Thoracic aorta (tissue), 2 donors: Measurements from ENCODE around the gene CALY. TPM values are rescaled to one million over a fixed set of nuclear protein-coding genes. Genes with fewer than 3 reads are reported as not detected.

Experiments used
- ATAC-seq: fragments of 150-250 bp; one replicate; pipeline ENCODE4 v1.8.0; 2017; ENCODE audit warnings: low read depth; ENCODE audit not compliant: insufficient number of reproducible peaks, low FRiP score
- DNase-seq: peaks from one replicate; pipeline ENCODE4 v3.0.0-alpha.2; 2020; ENCODE audit warnings: low spot score
- H3K27ac ChIP-seq, 2 donors: fragments of 200-600 bp; sonication (generic); 1 replicate in 1 of 2; 2 replicates in 1 of 2; pipeline ENCODE4 v1.5.1; 2016; ENCODE audit warnings: mild to moderate bottlenecking in 2 of 2, moderate library complexity in 2 of 2
- H3K27me3 ChIP-seq: fragments of 200-600 bp; sonication (generic); replicated peaks from 2 replicates; pipeline ENCODE4 v1.6.0; 2016; ENCODE audit warnings: mild to moderate bottlenecking; ENCODE audit not compliant: insufficient read depth
- H3K36me3 ChIP-seq: fragments of 200-600 bp; sonication (generic); one replicate; pipeline ENCODE4 v1.5.1; 2016
- H3K4me1 ChIP-seq, 2 donors: fragments of 200-600 bp; sonication (generic); 1 replicate in 1 of 2; 2 replicates in 1 of 2; pipeline versions ENCODE4 v1.5.1 to v1.6.0; 2016; ENCODE audit warnings: low read depth in 2 of 2, mild to moderate bottlenecking in 1 of 2; ENCODE audit not compliant: control insufficient read depth in 1 of 2
- H3K4me3 ChIP-seq: fragments of 200-600 bp; sonication (generic); 2 replicates; pipeline ENCODE4 v1.5.1; 2016; ENCODE audit warnings: mild to moderate bottlenecking
- H3K9me3 ChIP-seq: fragments of 200-600 bp; sonication (generic); 2 replicates; pipeline ENCODE4 v1.5.1; 2016
- total RNA-seq, 2 donors: library from RNA; depleted of rRNA; stranded (reverse); fragments of >200 nt; gene quantifications; one replicate each; pipeline versions ENCODE4 v1.1.0 to v1.2.3, GENCODE V29; 2016
- TF ChIP-seq, protein P1 (sequence below): fragments of 200-600 bp; sonication (generic); IDR thresholded peaks from one replicate; pipeline ENCODE4 v1.5.1; 2019; ENCODE audit warnings: antibody characterized with exemption

The CALY gene
- total RNA-seq, 2 donors from 2014 or later = not detected

DNA sequence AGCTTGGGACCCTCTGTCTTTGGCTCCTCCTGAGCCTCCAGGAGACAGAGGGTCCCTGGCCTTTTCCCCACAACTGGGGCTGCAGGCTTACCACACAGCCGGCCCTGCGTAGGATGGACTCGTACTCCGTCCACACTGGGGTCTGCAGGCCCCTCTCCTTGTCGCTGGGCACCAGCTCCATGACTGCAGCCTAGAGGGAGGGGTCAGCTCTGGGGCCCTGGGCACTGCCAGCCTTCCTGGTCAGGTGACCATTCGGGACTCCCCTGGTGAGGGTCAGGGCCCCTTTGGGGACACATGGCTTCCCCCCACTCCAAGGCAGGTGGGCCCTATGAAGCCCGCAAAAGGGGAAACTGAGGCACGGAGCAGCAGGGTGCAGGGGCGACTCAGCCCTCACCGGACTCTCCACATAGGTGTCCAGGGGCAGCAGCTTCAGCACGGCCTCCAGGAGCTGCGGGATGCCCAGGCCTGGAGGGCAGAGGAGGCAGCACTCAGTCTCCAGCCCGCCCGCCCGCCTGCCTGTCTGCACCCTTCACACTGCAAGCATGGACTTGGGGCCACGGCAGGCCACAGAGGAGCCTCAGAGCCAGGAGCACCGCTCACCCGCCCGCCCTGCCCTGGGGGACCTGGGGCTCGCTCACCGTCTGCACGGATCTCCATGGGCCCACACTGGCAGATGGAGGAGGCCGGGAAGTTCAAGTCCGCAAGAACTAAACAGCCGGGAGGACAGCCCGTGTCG, 20.0 kb upstream of the CALY start:
- TF ChIP-seq, protein P1, sequence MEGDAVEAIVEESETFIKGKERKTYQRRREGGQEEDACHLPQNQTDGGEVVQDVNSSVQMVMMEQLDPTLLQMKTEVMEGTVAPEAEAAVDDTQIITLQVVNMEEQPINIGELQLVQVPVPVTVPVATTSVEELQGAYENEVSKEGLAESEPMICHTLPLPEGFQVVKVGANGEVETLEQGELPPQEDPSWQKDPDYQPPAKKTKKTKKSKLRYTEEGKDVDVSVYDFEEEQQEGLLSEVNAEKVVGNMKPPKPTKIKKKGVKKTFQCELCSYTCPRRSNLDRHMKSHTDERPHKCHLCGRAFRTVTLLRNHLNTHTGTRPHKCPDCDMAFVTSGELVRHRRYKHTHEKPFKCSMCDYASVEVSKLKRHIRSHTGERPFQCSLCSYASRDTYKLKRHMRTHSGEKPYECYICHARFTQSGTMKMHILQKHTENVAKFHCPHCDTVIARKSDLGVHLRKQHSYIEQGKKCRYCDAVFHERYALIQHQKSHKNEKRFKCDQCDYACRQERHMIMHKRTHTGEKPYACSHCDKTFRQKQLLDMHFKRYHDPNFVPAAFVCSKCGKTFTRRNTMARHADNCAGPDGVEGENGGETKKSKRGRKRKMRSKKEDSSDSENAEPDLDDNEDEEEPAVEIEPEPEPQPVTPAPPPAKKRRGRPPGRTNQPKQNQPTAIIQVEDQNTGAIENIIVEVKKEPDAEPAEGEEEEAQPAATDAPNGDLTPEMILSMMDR = no peak
- peaks cover 3 to 21% of the 10 kb centered on the region in 2 donors for H3K4me1 ChIP-seq
- H3K27me3 ChIP-seq = no peaks in the 10 kb centered on the region
- H3K27ac ChIP-seq = no peak overlapping the region
- no peaks in the 10 kb centered on the region for H3K36me3 ChIP-seq
- DNase-seq = no peak
- no peaks in the 10 kb centered on the region for H3K9me3 ChIP-seq
- peak overlapping the region; percentile 81 for H3K4me3 ChIP-seq
- no peak for ATAC-seq

DNA sequence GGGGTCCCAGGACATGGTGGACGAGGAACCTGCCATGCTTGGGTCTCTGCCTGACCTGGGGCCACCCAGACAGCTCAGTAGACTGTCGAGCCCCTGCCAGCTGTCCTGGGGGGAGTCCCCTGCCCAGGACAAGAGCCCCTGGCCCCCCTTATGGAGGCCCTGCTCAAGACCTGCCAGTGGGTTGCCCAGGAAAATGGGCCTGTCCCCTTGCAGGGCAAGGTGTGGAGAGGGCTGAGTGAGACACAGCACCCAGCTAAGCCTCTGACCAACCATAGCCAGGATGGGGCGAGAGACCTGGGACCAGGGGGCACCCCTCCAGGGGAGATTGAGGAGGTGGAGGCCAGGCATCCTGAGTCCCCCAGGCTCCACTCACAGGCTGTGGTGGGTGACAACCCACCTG, 19.3 kb upstream of the CALY start:
- Histone ChIP-seq H3K9me3 (no peaks in the 10 kb centered on the region), H3K36me3 (no peaks in the 10 kb centered on the region), H3K27me3 (no peaks in the 10 kb centered on the region), H3K4me3 (no peak overlapping the region), H3K27ac (no peak overlapping the region), H3K4me1 (peaks cover 3 to 21% of the 10 kb centered on the region in 2 donors)
- ATAC-seq (no peak), DNase-seq (no peak)
- TF ChIP-seq, protein P1 = no peak

DNA sequence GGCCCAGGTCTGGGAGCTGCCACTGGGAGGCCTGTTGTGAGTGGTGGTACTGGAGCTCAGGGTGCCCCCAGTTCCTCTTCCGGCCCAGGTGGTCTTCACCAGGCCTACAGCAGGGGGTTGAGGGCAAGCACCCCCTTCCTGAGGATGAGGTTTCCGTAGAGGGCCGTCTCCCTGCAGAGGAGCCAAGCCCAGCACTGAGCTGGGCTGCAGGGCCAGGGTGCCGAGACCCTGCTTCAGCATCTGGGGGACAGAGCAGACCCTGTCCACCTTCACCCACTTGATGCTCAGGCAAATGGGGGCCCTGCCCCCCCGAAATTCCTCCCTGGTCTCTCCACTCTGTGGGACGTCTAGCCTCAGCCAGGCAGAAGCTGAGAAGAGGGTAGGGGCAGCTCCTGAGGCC, 18.6 kb upstream of the CALY start:
- Histone ChIP-seq H3K36me3 (no peaks in the 10 kb centered on the region), H3K27me3 (no peaks in the 10 kb centered on the region), H3K9me3 (no peaks in the 10 kb centered on the region), H3K27ac (no peak overlapping the region), H3K4me1 (peaks cover 3 to 21% of the 10 kb centered on the region in 2 donors), H3K4me3 (no peak overlapping the region)
- TF ChIP-seq, protein P1 = no peak
- ATAC-seq (no peak), DNase-seq (no peak)

- Histone ChIP-seq H3K36me3 (no peaks in the 10 kb centered on the region), H3K4me3 (no peak overlapping the region), H3K4me1 (peaks cover 3 to 21% of the 10 kb centered on the region in 2 donors), H3K27ac (no peak overlapping the region), H3K9me3 (no peaks in the 10 kb centered on the region), H3K27me3 (no peaks in the 10 kb centered on the region)
- no peak for ATAC-seq
- no peak for DNase-seq
- TF ChIP-seq, protein P1 = no peak
These were observed 18.1 kb upstream of the CALY start for GRCh38 chr10:133354672-133355240.

DNA sequence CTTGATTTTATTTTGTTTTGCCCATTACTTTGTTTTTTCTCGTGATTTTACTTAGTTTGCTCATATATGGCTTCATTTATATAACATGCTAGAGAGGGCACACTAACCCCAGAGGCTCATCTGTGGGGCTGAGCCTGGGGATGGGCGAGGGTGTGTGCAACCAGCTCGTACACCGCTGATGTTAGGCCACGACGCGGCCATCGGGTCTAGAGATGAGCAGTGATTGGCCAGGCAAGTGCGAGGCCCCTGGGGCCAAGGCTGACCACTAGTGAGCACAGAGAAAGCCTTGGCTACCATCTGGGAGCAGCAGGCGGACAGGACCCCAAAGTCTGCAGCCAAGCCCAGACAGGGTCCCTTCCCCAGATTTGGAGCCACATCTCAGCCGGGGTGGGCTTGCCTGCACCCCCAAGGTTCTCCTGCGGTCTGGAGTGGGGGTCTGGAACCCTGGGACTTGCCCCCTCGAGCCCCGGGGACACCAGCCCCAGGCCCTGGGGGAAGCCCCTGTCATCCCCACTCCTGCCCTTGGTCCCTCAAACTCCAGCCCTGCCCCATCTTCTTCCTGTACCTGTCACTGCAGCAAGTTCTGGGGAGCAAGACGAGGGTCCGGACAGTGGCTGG, 17.4 kb upstream of the CALY start:
- Histone ChIP-seq H3K36me3 (no peaks in the 10 kb centered on the region), H3K9me3 (no peaks in the 10 kb centered on the region), H3K4me3 (no peak overlapping the region), H3K27me3 (no peaks in the 10 kb centered on the region), H3K27ac (no peak overlapping the region), H3K4me1 (peaks cover 3 to 21% of the 10 kb centered on the region in 2 donors)
- TF ChIP-seq, protein P1 = no peak
- no peak for DNase-seq
- no peak for ATAC-seq
